ENCODE measurements around the gene HOXA2. TPM values are rescaled to one million over a fixed set of nuclear protein-coding genes. Genes with fewer than 3 reads are reported as not detected.

The HOXA2 gene
- total RNA-seq, 1 donor from 2014 or later: 0.56 TPM

- no peak for DNase-seq (ENCODE audit: low read depth)
These were observed 1.8 kb downstream of the HOXA2 start for GRCh38 chr7:27100694-27101170.

DNA sequence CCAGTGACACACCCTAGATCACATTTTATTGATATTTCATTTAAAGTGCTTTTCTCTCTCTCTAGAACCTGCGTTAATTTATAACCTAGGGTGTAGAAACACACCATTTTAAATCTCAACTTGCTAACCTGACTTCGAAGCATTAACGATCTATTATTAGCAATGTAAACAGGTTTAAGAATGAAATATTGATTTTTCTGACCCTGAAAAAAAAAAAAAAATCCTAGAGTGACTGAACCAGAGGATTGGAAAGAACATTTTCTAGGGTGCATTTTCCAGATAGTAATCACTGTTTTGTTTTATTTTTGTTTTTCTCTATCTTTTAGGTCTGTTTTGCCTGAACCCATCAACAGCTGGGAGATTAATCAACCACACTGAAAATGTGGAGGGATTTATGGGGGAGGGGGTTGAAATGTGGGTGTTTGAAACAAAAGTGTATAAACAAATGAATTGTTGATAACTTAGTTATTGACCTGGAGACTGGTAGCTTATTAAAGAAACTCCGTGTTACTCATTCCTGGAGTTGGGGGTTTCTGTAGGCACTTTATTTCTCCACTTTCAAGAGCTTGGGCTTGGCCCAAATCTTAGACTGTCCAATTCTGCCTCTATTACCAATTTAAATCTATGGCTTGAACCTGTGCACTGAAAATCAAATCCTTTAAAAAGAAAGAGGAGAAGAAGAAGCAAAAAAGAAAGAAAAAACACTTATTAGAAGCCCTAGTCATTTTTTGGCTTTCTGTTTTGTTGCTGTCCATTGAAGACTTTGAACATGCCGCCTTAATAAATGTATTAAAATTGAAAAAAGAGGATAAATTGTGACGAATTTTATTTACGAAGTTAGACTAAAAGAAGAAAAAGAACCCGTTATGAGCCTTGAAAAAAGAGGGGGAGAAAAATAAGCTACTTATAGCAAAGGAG lies 2.8 kb downstream of the HOXA2 start:
- no peak for DNase-seq (ENCODE audit: low read depth)

- DNase-seq (ENCODE audit: low read depth): no peak
These were observed 3.7 kb downstream of the HOXA2 start for GRCh38 chr7:27098578-27099451.

DNA sequence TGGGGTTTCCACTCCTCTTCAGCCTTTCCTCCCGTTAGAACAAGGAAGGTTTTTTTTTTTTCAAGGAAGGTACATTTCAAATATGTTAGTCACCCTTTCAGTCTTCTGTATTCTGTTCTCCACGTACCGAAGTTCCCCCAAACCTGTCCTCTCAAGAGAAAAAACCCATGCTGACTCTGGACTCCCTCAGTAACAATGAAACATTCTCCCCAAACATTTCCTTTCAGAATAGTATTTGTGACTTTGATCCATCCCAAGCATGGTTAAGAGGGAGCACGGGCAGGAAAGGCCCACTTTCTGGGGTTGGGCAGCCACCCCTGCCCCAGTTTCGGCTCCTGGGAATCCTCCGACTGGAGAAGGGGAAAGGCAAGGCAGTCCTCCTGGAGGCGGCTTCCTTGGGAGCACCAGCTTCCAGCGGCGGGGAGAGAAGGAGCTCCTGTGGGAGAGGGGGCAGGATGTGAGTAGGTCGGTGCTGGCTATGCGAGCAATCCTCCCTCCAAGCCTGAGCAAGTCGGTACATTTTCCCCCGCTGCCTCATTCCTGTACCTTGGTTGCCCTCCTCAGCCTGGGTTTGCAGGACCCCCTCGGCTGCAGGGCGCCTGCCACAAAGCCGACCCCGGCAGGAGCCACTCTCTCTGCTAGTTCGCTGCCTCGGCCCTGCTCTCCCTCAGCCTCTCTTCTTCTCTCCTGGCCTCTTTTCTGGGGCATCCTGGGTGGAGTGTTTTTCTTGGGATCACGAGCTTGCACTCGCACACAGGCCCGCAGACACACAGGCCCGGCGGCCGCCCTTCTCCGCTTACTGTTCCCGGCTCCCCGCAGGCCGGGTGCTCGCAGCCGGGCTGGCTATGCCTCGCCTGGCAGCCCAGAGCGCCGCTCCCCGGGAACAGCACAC lies 4.6 kb downstream of the HOXA2 start:
- DNase-seq (ENCODE audit: low read depth): peak; percentile 71

GRCh38 chr7:27096768-27097514 lies 5.5 kb downstream of the HOXA2 start:
- DNase-seq (ENCODE audit: low read depth): peak; percentile 76

- DNase-seq (ENCODE audit: low read depth): peak; percentile 96
These were observed 6.4 kb downstream of the HOXA2 start, which contains the start of gene HOXA1 for GRCh38 chr7:27095897-27096767. Gene HOXA1 (minus strand): TSS chr7:27096000. CDS start chr7:27095912, 88 bp downstream.

DNA sequence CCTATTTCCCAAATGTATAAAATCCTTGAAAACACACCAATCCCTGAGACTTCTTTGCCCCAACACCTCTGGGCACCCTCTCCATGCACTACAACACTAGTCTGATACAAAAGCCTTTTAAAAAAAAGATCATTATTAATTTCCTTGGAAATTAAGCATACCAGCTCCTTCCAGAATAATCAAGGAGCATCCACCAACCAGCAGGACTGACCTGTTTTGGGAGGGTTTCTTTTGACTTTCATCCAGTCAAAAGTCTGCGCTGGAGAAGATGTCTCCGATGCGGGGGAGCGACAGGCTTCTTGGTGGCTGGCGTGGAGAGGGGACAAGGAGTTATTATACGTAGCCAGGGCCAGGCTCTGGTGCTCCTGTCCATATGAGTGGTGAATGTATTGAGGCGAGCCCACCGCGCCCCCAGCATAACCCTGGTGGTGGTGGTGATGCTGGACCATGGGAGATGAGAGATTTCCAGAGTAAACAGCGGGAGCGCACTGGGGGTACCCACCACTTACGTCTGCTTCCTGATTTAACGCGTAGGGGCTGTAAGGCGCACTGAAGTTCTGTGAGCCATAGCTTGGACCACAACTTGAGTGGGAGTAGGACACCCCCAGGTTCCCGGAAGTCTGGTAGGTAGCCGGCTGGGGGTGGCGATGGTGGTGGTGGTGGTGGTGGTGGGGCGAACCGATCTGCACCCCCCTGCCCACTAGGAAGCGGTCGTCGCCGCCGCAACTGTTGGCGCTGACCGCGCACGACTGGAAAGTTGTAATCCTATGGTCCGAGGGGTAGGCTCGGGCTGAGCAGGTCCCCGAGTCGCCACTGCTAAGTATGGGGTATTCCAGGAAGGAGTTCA lies 7.2 kb downstream of the HOXA2 start:
- no peak for DNase-seq (ENCODE audit: low read depth)

DNA sequence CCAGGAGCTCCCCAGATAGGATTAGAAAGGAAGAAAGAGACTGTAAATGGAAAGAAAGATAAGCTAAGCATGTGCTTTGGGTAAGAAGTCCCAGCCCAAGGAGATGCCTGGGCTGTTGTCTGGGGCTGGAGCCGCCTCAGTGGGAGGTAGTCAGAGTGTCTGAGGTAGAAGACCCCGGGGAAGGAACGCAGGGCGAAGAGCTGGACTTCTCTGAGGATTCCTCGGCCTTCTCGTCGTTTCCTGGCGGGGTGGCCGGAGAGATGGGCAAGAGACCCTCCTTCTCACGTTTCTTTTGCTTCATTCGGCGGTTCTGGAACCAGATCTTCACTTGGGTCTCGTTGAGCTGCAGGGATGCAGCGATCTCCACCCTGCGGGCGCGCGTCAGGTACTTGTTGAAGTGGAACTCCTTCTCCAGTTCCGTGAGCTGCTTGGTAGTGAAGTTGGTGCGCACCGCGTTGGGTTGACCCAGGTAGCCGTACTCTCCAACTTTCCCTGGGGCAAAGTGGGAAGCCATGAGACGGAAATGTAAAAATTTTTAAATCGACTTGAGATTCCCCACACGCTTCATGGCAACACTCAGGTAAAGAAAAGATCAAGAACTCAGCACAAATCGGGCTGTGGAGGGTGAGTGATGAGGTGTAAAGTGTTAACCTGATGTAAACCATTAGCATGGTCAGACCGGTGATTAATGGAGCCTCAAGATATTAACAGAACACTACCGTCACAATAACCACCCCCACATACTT lies 8.0 kb downstream of the HOXA2 start:
- DNase-seq (ENCODE audit: low read depth): no peak

DNA sequence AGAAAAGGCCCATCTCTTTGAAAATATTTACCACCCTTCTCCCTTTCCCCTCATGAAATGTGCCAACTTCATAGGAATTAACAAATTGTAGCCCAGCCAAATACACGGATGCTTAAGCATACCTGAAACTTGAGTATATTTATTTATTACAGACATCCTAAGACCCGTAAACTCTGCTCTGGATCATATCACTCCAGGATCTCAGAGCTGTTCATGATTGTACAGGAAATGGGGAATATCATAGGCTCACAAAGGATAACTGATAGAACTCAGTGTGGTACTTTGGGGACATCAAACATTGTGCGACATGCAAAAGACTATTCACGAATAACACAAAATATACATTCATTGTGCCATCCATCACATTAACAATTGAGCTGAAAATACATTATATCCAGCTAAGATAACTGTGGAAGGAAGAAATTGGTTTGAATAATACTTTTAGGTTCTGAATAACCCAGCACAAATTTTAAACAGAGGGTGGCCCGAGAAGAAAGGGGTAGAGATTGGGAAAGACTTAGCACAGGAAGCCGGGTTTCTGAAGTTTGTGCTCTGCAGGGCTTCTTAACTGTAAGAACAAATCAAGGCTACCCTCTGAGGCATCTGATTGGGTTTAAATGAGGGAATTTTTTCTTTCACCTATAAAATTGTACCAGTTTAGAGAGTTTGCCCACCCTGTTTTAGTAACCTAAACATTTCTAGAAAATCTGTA lies 9.1 kb downstream of the HOXA2 start:
- DNase-seq (ENCODE audit: low read depth): no peak

DNA sequence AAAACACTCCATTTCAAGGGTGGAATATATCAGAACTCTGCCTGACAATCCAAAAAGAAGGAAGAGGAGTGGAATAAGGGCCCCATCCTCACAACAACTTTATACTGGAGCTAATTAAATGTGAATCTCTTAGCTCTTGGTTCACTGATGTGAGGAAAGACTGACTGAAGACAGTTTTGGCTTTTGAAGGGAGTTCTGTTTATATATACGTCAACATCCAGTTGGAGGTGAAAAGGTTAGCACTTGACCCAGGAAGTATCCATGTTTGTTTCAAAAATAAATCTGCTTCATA lies 9.7 kb downstream of the HOXA2 start:
- DNase-seq (ENCODE audit: low read depth): no peak

DNA sequence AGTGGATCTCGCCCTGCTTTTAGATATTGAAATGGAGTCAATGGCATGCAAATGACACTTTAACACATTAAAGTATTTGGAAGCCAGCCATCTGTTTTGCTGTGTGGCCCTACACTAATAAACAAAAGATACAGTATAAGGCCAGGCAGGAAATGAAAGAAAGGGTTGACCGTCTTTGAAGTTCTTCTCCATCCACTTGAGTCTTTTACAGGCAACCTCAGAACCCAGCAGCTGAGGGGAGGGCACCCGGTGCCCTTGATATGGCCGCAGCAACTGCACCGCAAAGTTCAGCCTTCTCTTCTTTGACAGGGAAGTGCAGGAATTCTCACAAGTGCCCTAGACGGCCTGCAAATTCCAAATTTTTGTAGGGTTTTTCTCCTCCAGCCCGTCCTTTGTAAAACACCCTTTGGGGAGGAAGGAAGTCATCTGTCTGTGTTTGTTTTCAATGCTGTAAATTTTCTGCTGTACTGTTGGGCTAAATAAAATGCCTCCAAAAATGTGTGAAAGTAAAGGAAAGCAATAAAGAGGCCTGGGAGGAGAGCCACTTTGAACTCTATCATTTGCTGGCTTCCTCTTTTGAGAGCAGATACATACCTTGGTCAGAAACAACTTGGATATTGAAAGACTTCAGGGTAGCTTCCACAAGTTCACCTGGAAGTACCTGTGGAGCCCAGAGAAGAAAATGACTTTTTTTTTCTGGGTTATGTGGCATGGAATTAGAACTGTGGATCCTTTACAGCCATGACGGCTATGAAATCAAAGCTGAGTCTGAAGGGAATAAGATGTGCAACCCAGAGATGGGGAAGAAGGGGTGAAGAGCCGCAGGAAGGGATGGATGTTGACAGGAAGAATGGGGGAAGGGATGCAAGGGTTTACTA lies 10.3 kb downstream of the HOXA2 start:
- DNase-seq (ENCODE audit: low read depth): no peak

DNA sequence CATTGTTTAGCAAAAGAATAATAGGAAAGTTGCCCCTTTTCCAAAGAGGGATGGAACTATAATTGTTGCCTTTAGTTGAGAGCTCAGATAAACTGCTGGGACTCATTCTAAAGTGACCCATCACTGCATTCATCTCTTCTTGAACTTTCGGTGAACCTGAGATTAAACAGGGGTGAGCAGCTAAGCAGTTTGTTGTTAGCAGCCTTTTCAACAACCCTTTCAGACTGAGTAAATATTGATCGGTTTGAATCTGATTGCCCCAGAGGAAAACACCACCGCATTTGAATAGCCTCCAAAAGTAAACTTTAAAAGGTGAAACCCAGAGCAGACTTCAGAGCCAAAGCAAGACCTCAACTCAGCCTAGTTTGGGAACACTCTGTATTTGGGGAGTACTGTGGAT lies 11.4 kb downstream of the HOXA2 start:
- DNase-seq (ENCODE audit: low read depth): no peak

DNA sequence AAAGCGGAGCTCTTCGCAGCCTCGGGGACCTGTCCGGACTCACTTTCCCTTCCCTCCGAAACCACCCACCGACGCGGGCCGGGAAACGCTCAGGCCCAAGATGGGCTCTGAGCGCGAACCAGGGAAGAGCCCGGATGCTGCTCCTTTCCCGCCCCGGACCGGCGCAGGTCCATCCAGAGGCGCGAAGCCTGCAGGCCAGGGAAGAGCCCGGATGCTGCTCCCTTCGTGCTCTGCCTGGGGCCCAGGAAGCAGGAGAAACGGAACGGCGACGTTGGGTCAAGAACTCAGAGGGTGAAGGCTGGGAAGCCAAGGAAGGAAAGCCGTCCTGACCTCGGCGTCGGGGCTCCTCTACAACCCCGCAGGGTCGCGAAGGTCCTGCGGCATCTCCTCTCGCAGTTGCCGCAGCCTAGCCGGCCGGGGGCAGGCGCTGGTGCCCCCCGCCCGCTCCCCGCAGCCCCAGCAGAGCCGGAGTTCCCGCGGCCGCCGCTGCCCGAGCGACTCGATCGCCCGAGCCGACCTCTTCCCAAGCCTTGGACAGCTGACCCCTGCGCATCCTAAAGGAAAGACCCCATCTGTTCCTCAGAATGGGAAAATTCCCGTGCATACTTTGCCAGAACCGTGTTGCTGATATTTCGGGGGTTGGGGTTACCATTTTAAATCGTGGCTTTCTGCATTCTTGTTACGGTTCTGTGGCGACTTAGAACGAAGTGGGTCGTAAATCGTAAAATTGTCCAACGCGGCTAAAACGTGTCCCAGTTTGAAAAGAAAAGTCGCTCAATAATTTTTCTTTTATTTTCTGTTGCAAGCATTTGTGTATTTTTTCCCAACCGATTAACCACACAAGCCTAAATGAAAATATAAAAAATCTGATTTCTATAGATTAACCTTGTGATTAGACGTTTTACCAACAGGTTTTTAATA lies 14.2 kb downstream of the HOXA2 start:
- DNase-seq (ENCODE audit: low read depth): no peak

DNA sequence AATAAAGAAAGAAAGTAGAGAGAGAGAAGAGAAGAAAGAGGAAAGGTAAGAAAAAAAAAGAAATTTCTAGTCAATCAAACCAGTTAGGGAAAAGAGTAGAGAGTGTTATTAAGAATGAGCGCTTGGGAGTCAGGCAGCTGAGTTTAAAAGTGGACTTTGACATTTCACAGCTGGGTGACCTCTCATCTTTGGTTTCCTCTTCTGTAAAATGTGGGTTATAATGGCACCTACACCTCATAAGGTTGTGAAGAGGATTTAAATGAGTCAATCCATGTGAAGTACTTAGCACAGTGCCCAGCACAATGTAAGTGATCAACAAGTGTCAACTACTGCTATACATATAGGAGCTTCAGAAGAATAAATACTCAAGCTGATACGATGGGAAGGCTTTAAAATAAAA lies 18.8 kb downstream of the HOXA2 start:
- no peak for DNase-seq (ENCODE audit: low read depth)

DNA sequence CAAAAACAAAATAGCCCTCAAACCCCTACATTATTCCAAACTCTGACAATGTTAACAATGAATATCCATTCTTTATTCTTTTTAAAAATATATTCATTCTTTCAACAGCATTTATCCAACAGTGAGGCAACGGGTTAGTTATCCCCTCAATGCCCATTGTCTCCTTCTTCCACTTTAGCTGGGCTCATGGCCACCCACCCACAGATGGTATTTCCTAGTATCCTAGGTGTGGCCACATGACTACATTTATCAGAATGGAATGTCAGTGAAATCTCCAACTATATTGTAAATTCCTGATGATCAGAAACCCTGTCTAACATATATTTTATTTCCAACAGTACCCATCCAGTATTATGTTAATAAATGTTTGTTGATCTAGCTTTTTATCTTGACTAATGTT lies 20.3 kb downstream of the HOXA2 start:
- DNase-seq (ENCODE audit: low read depth): no peak

Measured in myocyte (in vitro differentiated cells).